ENCODE data around the gene FSTL5. TPM values are rescaled to one million over a fixed set of nuclear protein-coding genes. Genes with fewer than 3 reads are reported as not detected.
"Not testable (repeated sequence)": the region's sequence is repeated elsewhere in the genome, so short reads cannot be mapped to it uniquely, and the experiment has no call there.

Gene FSTL5
- not detected in 2 replicates for total RNA-seq (2014; rRNA removed; shearing (Covaris generic))

DNA sequence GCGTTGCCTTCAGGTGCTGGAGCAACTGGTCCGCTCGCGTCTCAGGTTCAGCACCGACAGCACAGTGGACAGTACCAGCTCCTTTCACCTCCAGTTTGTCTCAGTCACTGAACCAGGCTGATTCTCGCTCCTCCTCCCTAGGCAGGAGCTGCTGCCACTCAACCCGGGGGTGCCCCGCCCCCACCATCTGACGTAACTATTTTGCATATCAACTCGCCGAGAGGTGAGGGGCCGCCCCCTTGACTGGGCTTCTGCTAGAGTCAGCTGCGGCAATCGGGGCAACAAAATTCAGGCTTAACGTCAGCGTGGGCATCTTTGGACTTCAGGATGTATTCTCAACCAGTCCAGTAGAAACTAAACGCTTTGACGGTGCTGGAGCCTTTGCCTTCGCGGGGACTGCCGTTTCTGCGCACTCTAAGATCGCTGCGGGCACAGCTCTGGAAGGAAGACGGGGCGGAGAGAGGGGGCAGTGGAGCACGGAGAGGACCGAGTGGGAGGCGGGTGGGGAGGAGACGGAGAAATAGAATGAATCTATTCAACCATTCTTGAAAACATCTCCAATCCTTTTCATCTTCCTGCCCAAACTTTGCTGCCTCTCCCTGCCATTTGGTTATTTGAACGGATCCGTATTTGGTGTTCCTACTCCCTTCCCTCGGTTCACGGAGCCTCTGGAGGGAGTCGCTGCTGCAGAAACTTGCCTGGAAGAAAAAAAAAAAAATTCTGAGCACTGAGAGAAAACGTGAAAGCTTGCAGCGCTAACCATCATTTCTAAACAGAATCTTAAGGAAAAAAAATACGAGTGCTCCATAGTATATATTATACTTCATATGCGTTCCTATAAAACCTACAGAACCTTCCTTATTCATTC, at the start of gene FSTL5:
FSTL5 (minus strand) TSS at position 109 of the 868 bp plus-strand sequence. CDS start 52,604 bp downstream, outside the sequence.
- no peak for DNase-seq (ENCODE audit: low spot score)

DNA sequence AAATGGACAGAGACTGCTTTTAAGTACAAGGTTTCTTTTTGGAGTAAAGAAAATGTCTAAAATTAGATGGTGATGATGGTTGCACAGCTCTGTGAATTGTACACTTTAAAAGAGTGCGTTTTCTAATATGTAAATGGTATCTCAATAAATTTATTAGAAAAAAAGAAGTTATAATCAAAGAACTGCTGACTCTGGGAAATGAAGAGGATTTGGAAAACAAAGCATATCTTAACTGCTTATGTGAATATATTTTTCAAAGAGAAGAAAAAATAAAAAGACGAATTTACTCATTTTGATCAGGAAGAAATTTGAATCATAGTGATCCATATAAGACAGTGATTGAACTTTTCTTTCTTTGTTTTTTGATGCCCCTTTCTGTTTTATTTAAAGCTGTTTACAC, 45.9 kb upstream of the FSTL5 start:
- no peak for DNase-seq (ENCODE audit: low spot score)

DNA sequence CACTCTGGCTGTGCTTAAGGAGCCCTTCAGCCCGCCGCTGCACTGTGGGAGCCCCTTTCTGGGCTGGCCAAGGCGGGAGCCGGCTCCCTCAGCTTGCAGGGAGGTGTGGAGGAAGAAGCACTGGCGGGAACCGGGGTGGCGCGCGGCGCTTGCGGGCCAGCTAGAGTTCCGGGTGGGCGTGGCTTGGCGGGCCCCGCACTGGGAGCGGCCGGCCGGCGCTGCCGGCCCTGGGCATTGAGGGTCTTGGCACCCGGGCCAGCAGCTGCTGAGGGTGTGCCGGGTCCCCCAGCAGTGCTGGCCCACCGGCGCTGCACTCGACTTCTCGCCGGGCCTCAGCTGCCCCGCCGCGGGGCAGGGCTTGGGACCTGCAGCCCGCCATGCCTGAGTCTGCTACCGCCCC, 39.7 kb upstream of the FSTL5 start:
- not testable (repeated sequence) for DNase-seq (ENCODE audit: low spot score)

DNA sequence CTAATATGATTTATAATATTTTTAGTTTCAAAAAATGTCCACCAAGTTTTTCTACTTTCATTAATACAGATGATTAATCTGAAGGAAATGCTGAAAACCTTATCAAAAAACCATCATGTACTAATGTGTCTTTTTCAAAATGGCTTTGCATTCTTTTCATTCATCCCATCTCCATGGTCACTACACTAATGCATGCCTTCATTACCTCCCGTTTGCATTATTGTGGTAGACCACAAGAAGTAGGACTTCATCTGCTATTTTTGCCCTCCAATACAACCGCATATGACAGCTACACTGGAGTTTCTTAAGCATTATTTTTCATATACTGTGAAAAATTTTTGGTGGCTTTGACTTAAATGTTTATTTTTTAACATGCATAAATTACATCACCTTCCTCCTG, 37.9 kb upstream of the FSTL5 start:
- no peak for DNase-seq (ENCODE audit: low spot score)

DNA sequence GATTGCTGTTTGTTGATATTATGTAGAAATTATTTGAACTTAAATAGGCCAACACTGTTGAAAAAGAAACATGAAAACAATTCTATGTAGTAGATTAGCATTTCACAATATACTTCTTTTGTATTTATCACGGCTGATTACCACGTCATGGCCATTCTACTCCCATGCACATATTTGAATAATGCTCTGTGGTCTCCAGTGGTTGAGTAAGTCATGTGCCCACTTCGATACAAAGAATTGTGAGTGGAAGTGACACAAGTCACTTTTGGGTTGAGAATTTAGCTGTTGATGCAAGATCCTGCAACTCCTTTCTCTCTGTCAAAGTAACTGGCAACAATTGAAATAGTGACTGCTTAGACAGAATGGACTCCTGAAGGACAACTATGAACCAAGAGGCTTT, 6.7 kb upstream of the FSTL5 start:
- no peak for DNase-seq (ENCODE audit: low spot score)

DNA sequence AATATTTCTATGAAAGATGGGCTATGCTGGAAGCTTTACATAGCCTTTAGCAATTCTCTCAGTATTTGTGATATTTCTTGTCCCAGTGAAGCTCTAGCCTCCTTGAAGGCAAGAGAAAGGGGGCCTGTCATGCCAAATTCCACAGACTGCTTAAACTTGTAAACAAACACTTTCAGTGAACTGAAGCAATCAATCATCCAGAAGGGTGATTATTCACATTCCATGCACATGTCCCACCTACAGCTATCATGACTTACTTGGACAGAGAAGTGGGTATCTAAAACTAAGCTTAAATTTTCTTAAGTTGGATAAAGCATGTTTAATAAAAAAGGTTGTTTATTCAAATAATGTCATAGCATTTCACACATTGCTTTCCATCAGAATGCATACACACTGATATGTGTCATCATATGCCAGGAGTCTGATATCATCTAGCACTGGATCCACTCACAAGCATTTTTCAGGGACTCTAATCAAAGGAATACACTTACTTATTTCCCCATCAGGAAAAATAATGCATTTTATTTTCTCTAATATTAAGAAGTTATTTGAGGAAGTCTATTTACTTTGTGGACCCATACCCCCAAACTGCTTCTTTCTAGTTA, 1.2 kb upstream of the FSTL5 start:
- DNase-seq (ENCODE audit: low spot score), result no peak

DNA sequence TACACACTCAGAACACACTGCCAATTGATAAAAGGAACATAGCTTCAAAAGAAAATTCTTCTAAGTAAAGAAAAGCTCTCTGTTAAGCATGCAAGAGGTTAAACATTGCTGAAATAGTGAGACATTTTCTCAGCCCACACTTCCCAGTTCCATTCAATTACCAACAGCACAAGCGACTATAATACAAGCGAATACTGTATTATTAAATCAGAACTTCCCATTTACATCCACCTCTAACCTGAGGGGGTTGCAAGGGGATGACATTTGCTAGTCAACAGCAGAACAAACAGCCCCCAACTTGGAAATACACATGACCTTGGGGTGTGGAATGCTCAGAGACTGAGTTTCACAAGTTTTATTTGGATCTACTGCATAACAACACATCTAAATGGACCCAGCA, 1.1 kb downstream of the FSTL5 start:
- DNase-seq (ENCODE audit: low spot score), result no peak

DNA sequence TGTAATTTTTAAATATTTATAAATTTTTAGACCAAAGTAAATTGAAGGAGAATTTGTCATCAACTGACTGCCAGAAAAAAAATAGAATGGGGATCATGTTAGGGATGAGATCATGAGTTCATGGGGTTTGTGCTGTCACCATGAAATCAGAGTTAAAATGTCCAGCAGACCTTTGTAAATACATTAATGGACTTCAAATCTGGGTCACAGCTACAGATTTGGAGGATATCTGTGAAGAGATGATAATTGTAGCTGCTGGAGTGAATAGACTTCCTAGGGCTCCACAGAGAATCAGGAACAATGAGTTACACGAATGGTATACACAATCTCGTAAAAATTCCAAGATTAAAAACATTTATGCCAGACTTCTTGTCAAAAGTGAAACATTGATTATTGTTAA, 6.6 kb downstream of the FSTL5 start:
- no peak for DNase-seq (ENCODE audit: low spot score)

DNA sequence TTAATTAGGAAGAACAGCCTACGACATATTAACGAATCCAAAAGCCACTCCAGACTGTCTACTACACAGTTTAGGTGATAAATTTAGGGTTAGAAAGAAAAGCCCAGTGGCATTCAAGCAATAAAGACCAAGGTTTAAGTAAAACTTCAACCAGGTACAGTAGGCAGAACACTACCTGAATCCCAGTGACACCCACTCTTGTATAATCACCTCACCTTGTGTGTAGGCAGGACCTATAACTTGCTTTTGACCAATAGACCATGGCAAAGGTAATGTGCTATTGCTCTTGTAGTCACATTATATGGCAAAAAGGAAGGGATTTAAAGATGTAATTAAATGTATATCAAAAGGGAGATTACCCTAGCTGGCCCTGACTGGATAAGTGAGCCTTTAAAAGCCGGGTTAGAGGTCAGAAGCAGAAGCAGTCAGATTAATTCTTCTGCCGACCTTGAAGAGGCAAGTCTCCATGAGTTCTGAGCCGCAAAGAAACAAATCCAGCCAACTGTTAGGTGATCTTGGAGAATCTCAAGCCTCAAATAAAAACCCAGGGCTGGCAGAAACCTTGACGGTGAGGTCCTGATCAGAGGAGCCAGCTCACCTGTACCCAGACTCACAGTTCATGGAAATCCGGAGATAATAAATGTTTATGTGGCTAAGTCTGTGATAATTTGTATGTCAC, 8.8 kb downstream of the FSTL5 start:
- DNase-seq (ENCODE audit: low spot score), result no peak

DNA sequence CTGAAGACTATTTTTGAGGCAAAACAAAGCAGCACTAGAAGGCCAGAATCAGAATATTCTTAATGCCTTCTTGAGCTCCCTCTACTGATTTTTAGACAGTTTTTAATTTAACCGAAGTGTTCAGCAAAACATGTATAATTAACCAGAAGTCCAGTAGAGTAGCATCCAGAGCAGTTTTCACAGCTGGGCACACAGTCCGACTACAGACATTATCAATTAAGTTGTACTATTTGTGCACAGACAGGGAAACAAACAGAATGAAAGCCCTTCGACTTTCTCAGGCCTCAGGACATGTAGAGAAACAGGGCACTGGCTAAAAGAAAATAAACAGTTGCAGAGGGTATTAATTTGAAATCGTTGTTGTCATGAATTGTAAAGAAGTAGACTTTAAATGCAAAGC, 11.9 kb downstream of the FSTL5 start:
- no peak for DNase-seq (ENCODE audit: low spot score)

DNA sequence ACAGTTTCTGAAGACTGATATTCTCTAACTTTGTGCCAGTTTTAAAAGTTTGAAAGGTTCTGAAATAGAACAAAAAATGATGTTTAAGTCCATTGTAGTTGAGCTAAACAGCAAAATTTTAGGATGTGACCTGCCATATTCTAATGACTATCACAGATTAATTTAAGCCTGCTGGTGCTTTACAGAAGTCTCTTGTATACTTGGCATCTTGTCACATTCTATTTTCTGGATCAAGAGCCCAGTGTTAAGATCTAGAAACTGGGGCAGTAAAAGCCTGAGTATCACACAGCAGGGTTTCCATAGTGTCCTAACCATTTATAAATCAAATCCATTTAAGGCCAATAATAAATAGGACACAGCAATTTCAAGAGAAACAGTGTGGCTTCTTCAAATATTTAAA, 12.4 kb downstream of the FSTL5 start:
- no peak for DNase-seq (ENCODE audit: low spot score)

DNA sequence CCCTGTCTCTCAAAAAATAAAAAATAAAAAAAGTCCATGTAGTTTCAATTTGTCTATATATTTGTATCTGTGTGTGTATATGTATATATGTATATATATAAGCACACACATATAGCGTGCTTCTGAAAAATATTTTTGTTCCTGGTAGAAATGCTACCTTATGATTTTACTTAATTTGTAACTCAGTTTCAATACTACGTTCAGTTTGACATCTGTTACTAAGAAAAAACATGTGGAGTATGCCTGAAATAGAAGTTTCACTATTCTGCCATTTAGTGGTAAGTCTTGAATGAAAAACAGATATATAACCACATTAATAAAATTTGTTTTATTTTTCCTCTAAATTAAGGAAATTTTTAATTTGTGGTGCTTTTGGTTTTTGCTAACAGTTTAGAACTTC, 14.2 kb downstream of the FSTL5 start:
- no peak for DNase-seq (ENCODE audit: low spot score)

DNA sequence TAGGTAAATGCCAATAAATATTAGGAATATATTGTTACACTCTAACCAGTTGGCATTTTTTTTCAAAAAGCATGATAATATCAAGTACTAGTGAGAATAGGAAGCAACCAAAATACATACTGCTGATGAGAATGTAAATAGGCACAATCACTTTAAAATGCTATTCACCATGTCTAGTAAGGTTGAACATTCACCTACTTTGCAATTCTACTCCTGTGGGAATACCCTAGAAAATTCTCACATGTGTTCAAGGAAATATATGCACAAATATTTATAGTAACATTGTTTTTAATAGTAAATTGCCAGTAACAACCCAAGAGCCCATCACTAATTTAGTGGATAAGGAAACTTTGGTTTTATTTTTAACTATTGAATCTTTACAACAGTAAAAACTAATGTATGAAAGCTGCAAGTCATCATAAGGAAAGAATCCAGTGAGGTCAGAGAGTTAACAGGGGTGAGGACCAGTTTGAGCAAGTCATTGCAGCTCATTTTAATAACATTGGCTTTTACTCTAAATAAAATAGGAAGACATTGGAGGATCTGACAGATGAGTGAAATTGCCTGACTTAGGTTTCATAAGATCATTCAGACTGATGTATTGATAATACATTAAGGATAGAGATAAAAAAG, 23.6 kb downstream of the FSTL5 start:
- no peak for DNase-seq (ENCODE audit: low spot score)

DNA sequence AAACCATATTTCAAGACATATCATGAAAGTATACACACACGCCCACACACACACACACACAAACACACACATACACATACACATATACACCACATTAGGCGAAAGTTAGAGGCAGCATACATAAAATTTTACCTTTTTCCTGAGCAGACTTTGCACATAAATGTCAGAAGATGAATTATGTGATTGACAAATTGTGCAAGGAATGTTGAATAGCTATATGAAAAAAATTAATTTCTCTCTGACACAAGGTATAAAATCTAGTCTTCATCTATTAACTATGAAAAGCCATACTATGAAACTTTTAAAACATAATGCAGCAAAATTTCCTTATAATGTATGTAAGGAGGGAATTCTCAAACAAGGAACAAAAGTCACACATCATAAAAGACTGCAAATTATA, 24.4 kb downstream of the FSTL5 start:
- DNase-seq (ENCODE audit: low spot score), result no peak

DNA sequence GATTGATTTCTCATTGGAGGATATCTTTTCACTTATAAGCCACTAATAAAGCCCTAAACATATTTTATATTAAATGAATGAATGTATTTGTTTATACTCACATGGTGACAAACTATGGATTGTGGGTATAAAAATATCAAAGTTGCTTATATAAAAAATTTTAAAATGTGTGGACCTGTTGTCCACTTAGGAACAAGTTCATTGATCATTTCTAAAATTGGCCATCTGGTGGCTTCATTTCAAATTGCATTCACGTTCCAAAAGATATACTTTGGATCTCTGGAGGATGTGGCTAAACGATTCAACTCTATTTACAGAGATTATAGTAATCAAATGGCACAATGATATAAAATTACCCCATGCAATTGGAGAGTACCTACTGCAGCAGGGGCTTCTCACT, 32.5 kb downstream of the FSTL5 start:
- no peak for DNase-seq (ENCODE audit: low spot score)

DNA sequence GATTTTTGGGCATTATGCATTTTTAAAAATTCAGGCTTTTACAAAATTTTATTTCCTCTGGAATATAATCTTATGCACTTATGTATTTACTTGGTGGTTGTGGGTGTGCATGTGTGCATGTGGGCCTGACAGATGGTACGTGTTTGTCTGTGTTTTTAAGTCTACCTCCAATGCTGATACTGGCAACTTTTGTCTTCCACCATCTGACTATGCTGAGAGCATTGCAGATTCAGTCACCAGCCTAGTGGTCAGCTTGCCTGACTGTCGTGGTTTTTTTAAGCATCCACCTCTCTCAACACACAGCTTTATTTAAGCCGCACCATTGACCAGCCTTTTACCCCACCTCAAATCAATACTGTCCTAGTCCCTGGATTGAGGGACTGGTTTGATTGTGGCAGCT, 37.1 kb downstream of the FSTL5 start:
- no peak for DNase-seq (ENCODE audit: low spot score)

DNA sequence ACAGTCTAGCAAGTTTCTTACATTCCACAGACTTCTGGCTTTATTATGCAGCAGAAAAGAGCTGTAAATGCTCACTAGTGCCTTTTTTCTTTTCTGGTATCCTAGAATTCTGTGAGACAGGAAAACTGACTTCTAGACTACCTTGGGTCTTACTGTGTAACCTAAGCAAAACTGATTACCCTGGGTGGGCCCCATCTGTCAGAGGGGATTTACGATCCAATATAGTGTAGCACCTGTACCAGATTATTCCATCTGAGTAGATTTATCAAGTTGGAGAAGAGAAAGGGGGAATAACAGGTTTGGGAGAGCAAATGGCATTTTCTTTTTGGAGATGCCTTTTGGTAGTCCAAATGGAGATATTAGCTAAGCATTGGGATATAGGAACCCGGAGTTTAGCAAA, 46.7 kb downstream of the FSTL5 start:
- DNase-seq (ENCODE audit: low spot score), result no peak

DNA sequence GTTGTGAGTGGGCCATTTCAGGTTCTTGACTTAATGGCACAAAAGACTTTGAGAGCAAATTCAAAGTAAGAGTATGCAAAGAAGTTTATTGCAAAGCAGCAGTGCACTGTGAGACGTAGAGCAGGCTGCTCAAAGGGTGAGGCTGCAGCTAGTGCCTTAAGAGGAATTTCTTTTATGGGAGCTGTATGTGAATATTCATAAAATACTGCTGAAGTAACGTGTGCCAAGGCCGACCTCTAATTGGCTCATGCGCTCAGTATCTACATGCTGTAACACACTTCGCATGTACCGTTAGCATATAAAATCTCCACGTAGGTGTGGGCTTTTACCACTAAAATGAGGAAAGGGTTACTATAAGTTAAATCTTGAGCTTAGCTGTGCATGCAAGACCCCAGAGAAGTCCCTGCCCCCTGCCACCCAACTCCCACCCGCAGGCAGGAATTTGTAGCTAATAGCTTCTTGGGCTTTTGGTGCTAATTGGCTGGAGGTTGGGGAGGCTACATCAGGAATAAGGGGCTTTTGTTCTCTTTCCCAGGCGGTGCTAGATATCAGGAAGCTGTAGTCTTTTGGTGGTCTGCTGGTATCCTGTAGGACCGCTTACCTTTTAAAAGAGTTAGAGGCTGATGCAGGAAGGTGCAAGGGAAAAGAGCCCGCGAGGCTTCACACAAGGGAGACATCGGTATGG, 47.6 kb downstream of the FSTL5 start:
- DNase-seq (ENCODE audit: low spot score), result no peak

DNA sequence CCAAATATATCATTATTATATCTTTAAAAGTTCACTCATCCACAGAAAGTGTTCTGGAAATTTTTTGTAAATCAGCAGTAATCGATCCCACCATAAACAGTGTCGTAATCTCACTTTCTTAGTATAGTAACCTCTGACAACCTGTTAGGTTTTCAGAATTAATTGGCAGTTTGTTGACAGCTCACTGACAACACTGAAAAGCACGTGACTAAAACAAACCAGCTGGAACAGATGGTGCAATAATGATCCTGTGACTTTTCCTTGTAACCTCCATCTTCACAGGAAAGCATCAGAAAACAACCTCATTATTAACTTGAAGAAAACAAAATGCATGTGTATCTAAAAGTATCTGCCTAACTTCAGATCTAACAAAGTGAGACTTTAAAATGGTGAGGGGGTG, 48.5 kb downstream of the FSTL5 start:
- DNase-seq (ENCODE audit: low spot score), result no peak

DNA sequence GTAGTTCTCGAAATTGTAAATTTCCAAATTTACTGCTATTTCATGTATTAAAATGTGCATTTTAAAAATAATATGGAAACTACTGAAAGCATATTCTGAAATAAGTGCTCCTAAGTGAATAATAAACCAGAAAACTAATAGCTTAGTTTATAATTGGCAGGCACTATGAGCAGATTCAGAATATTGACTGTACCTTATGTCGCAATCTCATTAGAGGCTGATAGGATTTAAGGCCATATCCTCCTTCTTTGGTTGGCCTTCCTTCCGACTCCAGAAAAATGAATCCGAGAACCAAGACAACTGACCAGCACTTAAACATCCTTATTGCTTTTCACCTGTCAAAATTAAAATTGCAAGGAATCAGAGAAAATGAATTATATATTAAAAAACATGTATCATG, 52.7 kb downstream of the FSTL5 start:
- no peak for DNase-seq (ENCODE audit: low spot score)

DNA sequence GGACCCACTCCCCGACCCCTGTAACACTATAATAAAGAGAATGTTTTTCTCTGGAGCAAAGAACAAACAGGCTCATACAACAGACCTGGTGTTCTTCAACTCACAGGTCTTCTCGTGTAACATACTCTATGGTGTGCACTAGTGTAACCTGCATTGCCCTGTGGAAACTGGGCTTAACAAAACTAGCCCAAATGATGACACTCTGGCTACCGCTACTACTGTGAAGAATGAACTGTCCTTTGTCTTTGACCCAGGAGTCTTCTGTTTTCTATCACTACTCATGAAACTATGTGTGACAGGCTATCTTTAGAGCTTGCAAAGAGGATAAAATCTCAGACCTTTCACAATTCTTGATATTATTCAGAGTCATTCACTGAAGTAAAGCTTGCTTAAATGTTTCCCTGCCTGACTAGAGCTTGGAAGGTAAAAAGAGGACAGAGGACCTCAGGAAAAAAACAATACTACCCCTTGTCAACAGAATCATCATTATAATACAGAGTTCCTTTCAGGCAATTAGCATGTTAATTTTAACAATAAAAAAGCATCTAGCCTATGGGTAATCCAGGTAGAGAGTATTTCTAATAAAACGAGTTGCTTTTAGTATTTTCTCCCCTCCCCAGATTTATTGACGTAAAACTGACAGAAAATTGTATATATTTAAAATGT, 59.2 kb downstream of the FSTL5 start:
- DNase-seq (ENCODE audit: low spot score), result no peak
